Uterus (tissue), 2 donors: Measurements from ENCODE around the gene PTX4.

ENCODE experiments used
- CTCF ChIP-seq, 4 experiments: fragments of 200-600 bp in 2 of 4; fragments of 450-650 bp in 2 of 4; sonication (generic) in 2 of 4; IDR thresholded peaks; one replicate each; pipeline ENCODE4 v1.5.1; 2016 to 2019; ENCODE audit warnings: antibody characterized with exemption in 4 of 4, mild to moderate bottlenecking in 2 of 4, moderate library complexity in 1 of 4
- POLR2A ChIP-seq, 2 donors: fragments of 450-650 bp; IDR thresholded peaks; one replicate each; pipeline ENCODE4 v1.6.1; 2016; ENCODE audit warnings: antibody characterized with exemption in 2 of 2, mild to moderate bottlenecking in 1 of 2, moderate library complexity in 1 of 2

GRCh38 chr16:1453316-1453715, 35.4 kb downstream of the PTX4 start:
- TF ChIP-seq POLR2A (IDR thresholded peaks at IDR 0.05) (no peak), CTCF (IDR thresholded peaks at IDR 0.05) (no peak)
